ENCODE data around the gene FAM199X.
"Not testable (repeated sequence)": the region's sequence is repeated elsewhere in the genome, so short reads cannot be mapped to it uniquely, and the experiment has no call there.

Gene FAM199X

DNA sequence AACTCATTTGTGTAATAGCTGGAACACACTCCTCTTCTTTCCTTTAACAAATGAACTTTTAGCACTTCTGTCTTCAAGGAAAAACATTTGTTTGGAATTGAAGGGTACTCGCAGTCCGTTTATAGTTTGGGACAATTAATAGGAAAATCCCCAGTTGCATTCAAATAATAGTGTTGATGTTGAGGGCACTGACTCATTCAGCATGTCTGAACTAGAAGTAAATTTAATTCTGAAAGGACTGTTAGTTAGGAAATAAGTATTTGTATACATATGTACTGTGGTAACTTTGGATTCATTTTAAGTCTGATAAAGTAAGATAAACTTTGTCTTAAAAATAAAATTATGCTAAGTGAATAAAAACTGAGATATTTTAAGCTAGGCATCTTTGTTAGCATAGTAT lies 27.2 kb downstream of the FAM199X start:
- DNase-seq, result no peak

DNA sequence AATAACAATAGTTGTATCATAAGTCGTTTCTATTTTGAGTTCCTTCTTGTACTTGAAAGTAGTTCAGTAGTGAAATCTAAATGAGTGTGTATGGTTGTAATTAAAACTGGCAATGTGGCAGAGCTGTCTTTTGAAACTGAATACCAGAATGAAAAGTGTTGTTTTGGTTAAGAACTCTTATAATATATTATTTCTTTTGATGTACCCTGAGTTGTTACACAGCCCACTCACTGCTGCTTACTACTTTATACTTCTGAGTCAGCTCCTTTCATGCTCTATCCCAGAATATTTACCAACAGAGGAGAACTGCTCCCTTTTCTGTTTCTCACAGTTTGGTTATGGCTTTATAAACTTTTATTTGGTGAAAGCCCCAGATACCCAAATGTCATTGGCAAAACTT lies 28.8 kb downstream of the FAM199X start:
- DNase-seq, result no peak

DNA sequence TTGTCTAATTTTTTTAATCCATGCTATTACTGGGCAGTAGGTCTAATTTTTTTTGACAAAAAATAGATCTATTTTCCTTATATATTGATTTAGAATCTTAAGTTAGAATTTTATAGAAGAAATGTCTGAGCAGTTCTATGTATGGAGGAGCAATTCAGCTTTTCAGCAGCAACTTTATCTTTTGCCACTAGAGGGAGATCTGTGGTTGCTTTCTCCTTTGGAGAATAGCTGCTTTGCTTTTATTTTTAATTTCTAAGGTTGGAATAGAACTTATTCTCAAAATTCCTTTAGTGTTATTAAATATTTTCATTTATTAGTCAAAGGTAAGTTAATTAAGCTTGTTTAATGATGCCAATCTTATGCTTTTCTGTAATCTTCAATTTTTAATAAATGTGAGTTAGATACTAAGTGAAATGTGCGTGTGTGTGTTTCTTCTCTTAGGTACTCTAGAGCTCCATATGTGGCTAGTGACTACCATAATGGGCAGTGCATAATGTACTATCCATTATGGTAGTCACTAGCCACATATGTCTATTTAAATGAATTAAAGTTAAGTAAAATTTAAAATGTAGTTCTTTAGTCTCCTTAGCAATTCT lies 29.3 kb downstream of the FAM199X start:
- no peak for DNase-seq

DNA sequence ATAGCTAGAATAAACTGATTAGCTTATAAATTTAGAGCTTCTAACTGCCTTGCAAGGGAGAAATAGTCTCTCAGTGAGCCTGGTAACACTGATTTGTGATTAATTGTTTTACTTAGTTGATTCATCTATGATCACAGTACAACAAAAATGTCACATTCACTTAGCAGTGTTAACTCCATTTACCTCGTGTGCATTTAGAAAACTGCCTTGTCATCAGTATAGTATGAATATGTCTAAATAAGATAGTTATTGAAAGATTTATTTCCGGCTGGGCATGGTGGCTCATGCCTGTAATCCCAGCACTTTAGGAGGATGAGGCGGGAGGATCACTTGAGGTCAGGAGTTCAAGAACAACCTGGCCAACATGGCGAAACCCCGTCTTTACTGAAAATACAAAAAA lies 39.3 kb downstream of the FAM199X start:
- no peak for DNase-seq

DNA sequence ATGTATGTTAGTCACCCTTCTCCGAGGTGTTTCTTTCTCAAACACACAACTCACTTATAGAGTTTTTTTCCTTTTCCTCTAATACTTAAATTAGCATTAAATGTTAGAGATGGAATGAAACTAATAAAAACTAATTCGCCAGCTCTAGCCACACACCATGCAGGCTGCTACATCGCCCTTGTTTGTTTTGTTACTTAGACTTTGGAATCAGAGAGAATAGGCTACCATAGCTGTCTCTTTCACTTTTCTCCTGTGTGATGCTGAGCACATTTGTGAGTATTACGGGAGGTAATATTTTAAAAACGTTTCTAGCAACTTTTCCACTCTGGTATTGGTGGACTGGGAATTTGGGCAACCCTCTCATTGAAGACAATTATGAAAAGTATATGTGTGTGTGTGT lies 44.9 kb downstream of the FAM199X start:
- DNase-seq, result no peak

DNA sequence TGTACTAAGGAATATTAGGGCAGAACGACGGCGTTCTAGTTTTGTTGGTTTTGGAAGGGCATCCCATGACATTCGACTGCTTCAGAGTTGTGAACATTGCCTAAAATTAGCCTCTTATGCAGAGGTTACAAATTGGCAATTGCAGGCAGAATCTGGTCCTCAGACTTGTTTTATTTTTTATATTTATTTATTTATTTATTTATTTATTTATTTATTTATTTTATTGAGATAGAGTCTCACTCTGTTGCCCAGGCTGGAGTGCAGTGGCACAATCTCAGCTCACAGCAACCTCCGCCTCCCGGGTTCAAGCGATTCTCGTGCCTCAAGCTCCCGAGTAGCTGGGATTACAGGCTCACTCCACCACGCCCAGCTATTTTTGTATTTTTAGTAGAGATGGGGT lies 63.8 kb downstream of the FAM199X start:
- DNase-seq, result not testable (repeated sequence)

Data from COR-L47 (cell line).